Hippocampal formation (tissue), 2 donors: Measurements from ENCODE around the gene VWA5B1.
"Not testable (repeated sequence)": the region's sequence is repeated elsewhere in the genome, so short reads cannot be mapped to it uniquely, and the experiment has no call there.

Experiments used
- DNase-seq, 2 donors: peaks; one replicate each; lab custom pipeline; 2025; lab: John Stamatoyannopoulos, UW

VWA5B1 gene

GRCh38 chr1:20290624-20291597, at the start of gene VWA5B1:
Gene VWA5B1, plus strand, starts transcription at chr1:20290875. Its CDS starts 19,727 bp downstream, at chr1:20310602.
- no peak for DNase-seq

GRCh38 chr1:20242890-20243479, 47.7 kb upstream of the VWA5B1 start:
- no peak for DNase-seq

GRCh38 chr1:20248971-20249612, 41.6 kb upstream of the VWA5B1 start:
- no peak for DNase-seq

GRCh38 chr1:20250340-20250989, 40.2 kb upstream of the VWA5B1 start:
- no peak for DNase-seq

GRCh38 chr1:20252587-20252986, 38.1 kb upstream of the VWA5B1 start:
- DNase-seq, result no peak

- DNase-seq, result peak in 1 of 2 donors; percentile 13
These were observed 35.0 kb upstream of the VWA5B1 start for GRCh38 chr1:20255666-20256065.

GRCh38 chr1:20259646-20260045, 31.0 kb upstream of the VWA5B1 start:
- no peak for DNase-seq

- DNase-seq, result no peak
These were observed 29.6 kb upstream of the VWA5B1 start for GRCh38 chr1:20261095-20261494.

GRCh38 chr1:20262810-20263534, 27.7 kb upstream of the VWA5B1 start:
- DNase-seq, result no peak

- DNase-seq, result no peak
These were observed 25.4 kb upstream of the VWA5B1 start for GRCh38 chr1:20265250-20265649.

- DNase-seq, result no peak
These were observed 24.5 kb upstream of the VWA5B1 start for GRCh38 chr1:20266141-20266540.

GRCh38 chr1:20266642-20267041, 24.0 kb upstream of the VWA5B1 start:
- no peak for DNase-seq

- DNase-seq, result no peak
These were observed 18.9 kb upstream of the VWA5B1 start for GRCh38 chr1:20271498-20272400.

GRCh38 chr1:20273716-20274115, 17.0 kb upstream of the VWA5B1 start:
- DNase-seq, result not testable (repeated sequence)

GRCh38 chr1:20275319-20275925, 15.3 kb upstream of the VWA5B1 start:
- DNase-seq, result no peak

- DNase-seq, result no peak
These were observed 14.1 kb upstream of the VWA5B1 start for GRCh38 chr1:20276485-20277159.

GRCh38 chr1:20278692-20279130, 12.0 kb upstream of the VWA5B1 start:
- DNase-seq, result no peak

- DNase-seq, result no peak
These were observed 11.2 kb upstream of the VWA5B1 start for GRCh38 chr1:20279509-20279908.

GRCh38 chr1:20280341-20280740, 10.3 kb upstream of the VWA5B1 start:
- DNase-seq, result no peak
